DMS 273 (cell line): Measurements from ENCODE around the gene PHKG1.
"Not testable (repeated sequence)": the region's sequence is repeated elsewhere in the genome, so short reads cannot be mapped to it uniquely, and the experiment has no call there.

Experiments
- DNase-seq: peaks from one replicate; lab custom pipeline; 2025; ENCODE audit not compliant: unreplicated experiment; lab: John Stamatoyannopoulos, UW

PHKG1 gene

GRCh38 chr7:56092789-56093531 lies at the start of gene PHKG1:
PHKG1 (minus strand) TSS chr7:56092952; CDS start chr7:56088941, 4,011 bp downstream.
- peak; percentile 92 for DNase-seq

- not testable (repeated sequence) for DNase-seq
These were observed 38.3 kb upstream of the PHKG1 start for GRCh38 chr7:56131062-56131461.

GRCh38 chr7:56127241-56127975 lies 34.7 kb upstream of the PHKG1 start:
- no peak for DNase-seq

- no peak for DNase-seq
These were observed 33.1 kb upstream of the PHKG1 start for GRCh38 chr7:56125831-56126230.

- no peak for DNase-seq
These were observed 32.2 kb upstream of the PHKG1 start for GRCh38 chr7:56124981-56125380.

- DNase-seq = no peak
These were observed 28.7 kb upstream of the PHKG1 start for GRCh38 chr7:56121440-56121839.

- DNase-seq = peak; percentile 32
These were observed 23.2 kb upstream of the PHKG1 start, which contains the start of gene NUPR2 for GRCh38 chr7:56115852-56116538. NUPR2 (minus strand) TSS chr7:56116417; CDS start chr7:56116314, 103 bp downstream.

- DNase-seq = not testable (repeated sequence)
These were observed 19.5 kb upstream of the PHKG1 start for GRCh38 chr7:56112244-56112643.

GRCh38 chr7:56110611-56111010 lies 17.9 kb upstream of the PHKG1 start:
- no peak for DNase-seq

- DNase-seq = no peak
These were observed 15.2 kb upstream of the PHKG1 start for GRCh38 chr7:56107954-56108258.

- peak; percentile 100 for DNase-seq
These were observed 13.6 kb upstream of the PHKG1 start, which contains the start of gene CHCHD2 for GRCh38 chr7:56106108-56107073. CHCHD2 (minus strand) TSS chr7:56106476; CDS start chr7:56106413, 63 bp downstream.

- peak; percentile 67 for DNase-seq
These were observed 12.8 kb upstream of the PHKG1 start for GRCh38 chr7:56105508-56105907.

GRCh38 chr7:56104138-56104537 lies 11.4 kb upstream of the PHKG1 start:
- not testable (repeated sequence) for DNase-seq

- no peak for DNase-seq
These were observed 6.9 kb upstream of the PHKG1 start for GRCh38 chr7:56099653-56100052.

GRCh38 chr7:56098187-56099008 lies 5.6 kb upstream of the PHKG1 start:
- DNase-seq = not testable (repeated sequence)

GRCh38 chr7:56097700-56098099 lies 4.9 kb upstream of the PHKG1 start:
- DNase-seq = peak; percentile 69

GRCh38 chr7:56092388-56092787 lies 364 bp downstream of the PHKG1 start:
- not testable (repeated sequence) for DNase-seq

- DNase-seq = peak; percentile 38
These were observed 1.2 kb downstream of the PHKG1 start for GRCh38 chr7:56091591-56091990.

GRCh38 chr7:56087445-56087844 lies 5.3 kb downstream of the PHKG1 start:
- no peak for DNase-seq

- DNase-seq = no peak
These were observed 6.0 kb downstream of the PHKG1 start for GRCh38 chr7:56086761-56087160.
